ENCODE results near the gene RAB17.

GRCh38 chr2:237628247-237629187 is 38.0 kb upstream of the RAB17 start:
- TF ChIP-seq FOXA1 (IDR thresholded peaks at IDR 0.05) (no peak), BHLHE40 (IDR thresholded peaks at IDR 0.05; ENCODE audit: borderline replicate concordance) (no peak), TARDBP (IDR thresholded peaks at IDR 0.05) (no peak), FOXM1 (IDR thresholded peaks at IDR 0.05; ENCODE audit: borderline replicate concordance) (no peak), HDGF (IDR thresholded peaks at IDR 0.05; ENCODE audit: borderline replicate concordance) (no peak)
